IPS-NIHi7 (cell line): ENCODE measurements around the gene F12.
"Not testable (repeated sequence)": the region's sequence is repeated elsewhere in the genome, so short reads cannot be mapped to it uniquely, and the experiment has no call there.

ENCODE experiments used
- DNase-seq: peaks from one replicate; pipeline ENCODE4 v3.0.0; 2012; ENCODE audit warnings: mixed read lengths; ENCODE audit errors: extremely low spot score

The F12 gene

GRCh38 chr5:177388521-177389052 is 20.8 kb downstream of the F12 start:
- no peak for DNase-seq

- DNase-seq = no peak
These were observed 22.0 kb downstream of the F12 start for GRCh38 chr5:177387405-177387804.

GRCh38 chr5:177386542-177386941 is 22.8 kb downstream of the F12 start:
- no peak for DNase-seq

GRCh38 chr5:177385720-177386119 is 23.6 kb downstream of the F12 start:
- DNase-seq = no peak

GRCh38 chr5:177384134-177384533 is 25.2 kb downstream of the F12 start, which contains the start of gene SLC34A1:
Gene SLC34A1, plus strand, starts transcription at chr5:177384434. Its CDS starts 1,308 bp downstream, at chr5:177385742.
- no peak for DNase-seq

- DNase-seq = no peak
These were observed 26.2 kb downstream of the F12 start for GRCh38 chr5:177383181-177383580.

- peak; percentile 62 for DNase-seq
These were observed 26.8 kb downstream of the F12 start for GRCh38 chr5:177382423-177383029.

- DNase-seq = no peak
These were observed 28.6 kb downstream of the F12 start for GRCh38 chr5:177380805-177381126.

GRCh38 chr5:177378884-177379883 is 30.2 kb downstream of the F12 start:
- no peak for DNase-seq

- DNase-seq = no peak
These were observed 31.2 kb downstream of the F12 start for GRCh38 chr5:177377851-177378776.

- DNase-seq = no peak
These were observed 33.3 kb downstream of the F12 start for GRCh38 chr5:177376107-177376506.

GRCh38 chr5:177375516-177375915 is 33.8 kb downstream of the F12 start:
- not testable (repeated sequence) for DNase-seq

GRCh38 chr5:177374211-177374610 is 35.2 kb downstream of the F12 start:
- DNase-seq = no peak

- peak; percentile 48 for DNase-seq
These were observed 35.6 kb downstream of the F12 start for GRCh38 chr5:177373806-177374205.

GRCh38 chr5:177372910-177373309 is 36.5 kb downstream of the F12 start:
- no peak for DNase-seq

GRCh38 chr5:177372034-177372896 is 37.1 kb downstream of the F12 start:
- no peak for DNase-seq

GRCh38 chr5:177371120-177372033 is 38.0 kb downstream of the F12 start:
- DNase-seq = no peak

- peak; percentile 96 for DNase-seq
These were observed 38.8 kb downstream of the F12 start for GRCh38 chr5:177370488-177371119.
